HG03520 (cell line): Measurements from ENCODE around the gene FALEC.
"Not testable (repeated sequence)": the region's sequence is repeated elsewhere in the genome, so short reads cannot be mapped to it uniquely, and the experiment has no call there.

Experiments used
- ATAC-seq: cut with Tn5 transposase; IDR thresholded peaks from one replicate; pipeline ENCODE4 v1.9.1; 2021; ENCODE audit warnings: mild to moderate bottlenecking, moderate library complexity; ENCODE audit not compliant: unreplicated experiment

Gene FALEC

GRCh38 chr1:150573648-150574071 lies 58.1 kb downstream of the FALEC start:
- not testable (repeated sequence) for ATAC-seq

GRCh38 chr1:150574260-150575071 lies 58.9 kb downstream of the FALEC start:
- no peak for ATAC-seq

- no peak for ATAC-seq
These were observed 59.5 kb downstream of the FALEC start for GRCh38 chr1:150575072-150575489.

- no peak for ATAC-seq
These were observed 60.2 kb downstream of the FALEC start for GRCh38 chr1:150575518-150576366.

GRCh38 chr1:150576367-150576711 lies 60.8 kb downstream of the FALEC start:
- no peak for ATAC-seq

- no peak for ATAC-seq
These were observed 61.4 kb downstream of the FALEC start for GRCh38 chr1:150576794-150577556.

GRCh38 chr1:150577557-150578271 lies 62.2 kb downstream of the FALEC start:
- ATAC-seq = no peak

GRCh38 chr1:150578272-150579109 lies 62.9 kb downstream of the FALEC start:
- no peak for ATAC-seq

- peak; percentile 83 for ATAC-seq
These were observed 63.8 kb downstream of the FALEC start, which contains the start of gene MCL1 for GRCh38 chr1:150579110-150579944. Gene MCL1, minus strand, starts transcription at chr1:150579610. Its CDS starts 80 bp downstream, at chr1:150579530.

GRCh38 chr1:150579945-150580642 lies 64.5 kb downstream of the FALEC start:
- no peak for ATAC-seq

- not testable (repeated sequence) for ATAC-seq
These were observed 65.4 kb downstream of the FALEC start for GRCh38 chr1:150580966-150581365.

GRCh38 chr1:150581437-150581836 lies 65.9 kb downstream of the FALEC start:
- ATAC-seq = not testable (repeated sequence)

GRCh38 chr1:150581962-150582361 lies 66.4 kb downstream of the FALEC start:
- ATAC-seq = not testable (repeated sequence)

GRCh38 chr1:150582371-150582770 lies 66.8 kb downstream of the FALEC start:
- ATAC-seq = no peak
